Activated effector memory CD4-positive, alpha-beta T cell treated with Interleukin-2 at 50 U/mL for 16 hours (primary cell): ENCODE data around the gene RTP1.
"Not testable (repeated sequence)": the region's sequence is repeated elsewhere in the genome, so short reads cannot be mapped to it uniquely, and the experiment has no call there.

Source experiments
- DNase-seq: peaks from one replicate; pipeline ENCODE4 v3.0.0-alpha.2; 2020

The RTP1 gene

DNA sequence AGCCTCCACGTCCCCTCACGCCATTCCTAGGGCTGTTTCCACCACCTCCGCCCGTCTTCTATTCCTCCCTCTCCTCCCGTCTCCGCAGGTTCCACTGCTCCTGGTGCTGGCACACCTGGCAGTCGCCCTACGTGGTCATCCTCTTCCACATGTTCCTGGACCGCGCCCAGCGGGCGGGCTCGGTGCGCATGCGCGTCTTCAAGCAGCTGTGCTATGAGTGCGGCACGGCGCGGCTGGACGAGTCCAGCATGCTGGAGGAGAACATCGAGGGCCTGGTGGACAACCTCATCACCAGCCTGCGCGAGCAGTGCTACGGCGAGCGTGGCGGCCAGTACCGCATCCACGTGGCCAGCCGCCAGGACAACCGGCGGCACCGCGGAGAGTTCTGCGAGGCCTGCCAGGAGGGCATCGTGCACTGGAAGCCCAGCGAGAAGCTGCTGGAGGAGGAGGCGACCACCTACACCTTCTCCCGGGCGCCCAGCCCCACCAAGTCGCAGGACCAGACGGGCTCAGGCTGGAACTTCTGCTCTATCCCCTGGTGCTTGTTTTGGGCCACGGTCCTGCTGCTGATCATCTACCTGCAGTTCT, 2.3 kb downstream of the RTP1 start:
- not testable (repeated sequence) for DNase-seq

DNA sequence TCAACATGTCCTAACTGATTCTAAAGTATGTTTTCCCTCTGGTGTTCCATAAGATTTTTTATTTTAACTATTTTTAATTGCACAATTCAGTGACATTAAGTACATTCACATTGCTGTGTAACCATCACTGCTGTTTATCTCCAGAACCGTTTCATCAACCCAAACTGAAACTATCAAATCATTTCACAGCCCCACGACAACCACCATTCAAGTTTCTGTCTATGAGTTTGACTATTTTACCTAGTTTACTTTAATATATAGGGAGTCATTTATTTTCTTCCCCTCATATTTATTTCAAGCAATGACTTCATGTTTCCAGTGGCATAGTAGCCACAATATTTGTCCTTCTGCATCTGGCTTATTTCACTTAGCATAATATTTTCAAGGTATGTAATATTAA, 8.4 kb downstream of the RTP1 start:
- no peak for DNase-seq

DNA sequence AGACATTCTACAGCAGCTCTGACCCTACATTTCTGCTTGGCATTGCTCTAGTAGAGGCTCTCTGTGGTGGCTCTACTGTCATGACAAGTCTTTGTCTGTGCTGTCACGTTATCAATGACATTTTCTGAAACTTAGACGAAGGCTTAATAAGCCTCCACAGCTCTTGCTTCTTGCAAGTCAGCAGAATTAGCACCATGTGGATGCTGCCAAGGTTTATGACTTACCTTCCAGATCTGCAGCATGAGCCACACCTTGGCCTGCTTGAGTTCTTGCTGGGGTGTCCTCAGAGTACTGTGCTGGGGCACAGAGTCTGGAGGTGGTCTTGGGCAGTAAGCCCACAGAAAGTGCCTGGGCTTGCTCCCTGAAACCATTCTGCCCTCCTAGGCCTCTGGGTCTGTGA, 9.8 kb downstream of the RTP1 start:
- no peak for DNase-seq

DNA sequence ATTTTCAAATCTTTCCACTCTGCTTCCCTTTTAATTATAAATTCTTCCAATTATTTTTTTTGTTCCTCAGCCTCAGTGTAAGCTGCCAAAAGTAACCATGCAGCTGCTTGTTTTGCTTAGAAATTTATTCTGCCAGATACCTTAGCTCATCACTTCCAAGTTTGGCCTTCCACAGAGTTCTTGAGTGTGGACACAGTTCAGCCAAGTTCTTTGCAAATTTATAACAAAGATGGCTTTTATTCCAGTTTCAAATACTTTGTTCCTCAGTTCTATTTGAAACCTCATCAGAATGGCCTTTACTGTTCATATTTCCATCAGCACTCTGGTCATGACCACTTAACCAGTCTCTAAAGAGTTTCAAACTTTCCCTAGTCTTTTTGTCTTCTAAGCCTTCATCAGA, 10.3 kb downstream of the RTP1 start:
- DNase-seq = no peak

DNA sequence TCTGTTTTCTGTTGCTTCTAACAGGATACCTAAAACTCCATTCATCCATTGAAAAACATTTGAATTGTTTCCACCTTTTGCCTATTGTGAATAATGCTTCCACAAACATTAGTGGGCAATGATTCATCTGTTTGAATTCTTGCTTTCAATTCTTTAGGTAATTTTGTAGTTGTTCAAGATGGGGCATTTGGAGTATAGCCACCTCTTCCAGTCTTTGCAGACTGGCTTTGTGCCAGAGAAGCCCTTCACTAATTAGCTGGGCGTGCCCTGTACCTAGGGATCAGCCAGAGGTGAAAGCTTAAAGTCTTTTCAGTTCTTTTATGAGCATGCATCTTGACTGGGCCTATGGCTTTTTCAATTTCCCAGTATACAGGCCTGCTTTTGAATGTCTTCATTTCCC, 10.9 kb downstream of the RTP1 start:
- DNase-seq = no peak

DNA sequence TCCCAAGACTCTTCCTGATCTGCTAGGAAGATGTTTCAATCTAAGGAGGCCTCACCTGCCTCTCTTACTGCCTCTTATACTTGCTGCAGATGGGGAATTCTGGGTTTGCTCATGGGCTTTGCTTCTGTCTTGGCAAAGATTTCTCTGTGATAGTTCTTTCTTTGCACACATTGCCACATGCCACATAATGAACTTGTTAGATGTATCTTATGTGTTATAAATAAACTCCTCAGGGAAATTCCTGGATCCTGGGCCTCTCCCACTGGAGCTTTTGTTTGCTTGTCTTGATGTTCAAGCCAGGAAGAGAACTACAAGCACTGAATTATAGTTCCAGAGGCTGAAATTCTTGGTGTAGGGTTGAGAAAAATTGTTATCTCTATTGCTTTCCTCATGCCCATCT, 12.2 kb downstream of the RTP1 start:
- no peak for DNase-seq

DNA sequence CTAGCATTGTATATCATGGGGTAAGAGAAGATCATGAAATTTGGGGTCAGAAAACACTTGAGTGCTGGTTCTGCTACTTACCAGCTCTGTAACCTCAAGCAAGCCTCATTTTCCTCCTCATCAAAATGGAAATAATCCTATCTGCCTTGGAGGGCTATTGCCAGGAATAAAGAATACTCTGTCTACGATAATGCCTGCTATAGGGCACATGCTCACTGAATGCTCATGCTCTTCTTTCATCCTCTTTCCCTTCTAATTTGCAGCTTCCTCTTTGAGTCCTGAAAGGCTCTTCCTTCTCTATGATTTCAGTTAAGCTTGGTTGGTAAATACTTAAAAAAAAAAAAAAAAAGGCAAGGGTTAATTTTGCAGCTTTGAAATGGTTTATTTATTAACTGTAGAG, 12.8 kb downstream of the RTP1 start:
- no peak for DNase-seq

DNA sequence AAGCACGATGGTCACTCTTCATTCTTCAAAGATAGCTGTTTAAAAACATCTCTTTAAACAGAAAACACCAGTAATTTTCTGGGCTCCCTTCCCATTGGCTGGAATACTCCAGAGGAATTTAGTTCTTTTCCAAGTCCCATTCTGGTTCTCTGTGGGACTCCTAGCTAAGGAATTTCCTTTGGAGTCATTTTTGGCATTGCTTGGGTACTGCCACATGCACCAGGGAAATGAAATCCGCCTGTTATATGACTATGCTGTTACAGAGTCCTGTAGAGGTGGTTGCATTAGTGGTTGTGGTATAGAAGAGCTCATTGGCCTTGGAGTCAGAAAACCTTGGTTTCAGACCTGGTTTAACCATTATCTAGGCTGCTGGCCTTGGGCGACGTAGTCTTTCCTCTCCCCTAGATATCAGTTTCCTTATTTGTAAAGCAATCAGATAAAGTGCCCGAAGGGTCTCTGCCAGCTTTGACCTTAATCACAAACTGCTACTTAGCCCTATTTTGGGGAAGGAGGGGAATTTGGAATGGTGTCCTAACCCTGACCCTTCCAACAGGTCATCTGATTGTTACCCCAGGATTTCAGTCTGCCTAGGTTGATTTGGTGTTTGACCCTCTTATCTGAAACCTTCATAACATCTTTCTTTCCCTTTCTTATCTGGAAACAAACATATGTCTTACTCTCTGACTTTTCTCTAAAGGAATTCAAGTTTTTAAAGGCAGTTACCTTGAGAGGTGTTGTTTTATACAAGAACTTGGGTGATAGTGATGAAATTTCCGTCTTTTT, 13.4 kb downstream of the RTP1 start:
- DNase-seq = no peak

DNA sequence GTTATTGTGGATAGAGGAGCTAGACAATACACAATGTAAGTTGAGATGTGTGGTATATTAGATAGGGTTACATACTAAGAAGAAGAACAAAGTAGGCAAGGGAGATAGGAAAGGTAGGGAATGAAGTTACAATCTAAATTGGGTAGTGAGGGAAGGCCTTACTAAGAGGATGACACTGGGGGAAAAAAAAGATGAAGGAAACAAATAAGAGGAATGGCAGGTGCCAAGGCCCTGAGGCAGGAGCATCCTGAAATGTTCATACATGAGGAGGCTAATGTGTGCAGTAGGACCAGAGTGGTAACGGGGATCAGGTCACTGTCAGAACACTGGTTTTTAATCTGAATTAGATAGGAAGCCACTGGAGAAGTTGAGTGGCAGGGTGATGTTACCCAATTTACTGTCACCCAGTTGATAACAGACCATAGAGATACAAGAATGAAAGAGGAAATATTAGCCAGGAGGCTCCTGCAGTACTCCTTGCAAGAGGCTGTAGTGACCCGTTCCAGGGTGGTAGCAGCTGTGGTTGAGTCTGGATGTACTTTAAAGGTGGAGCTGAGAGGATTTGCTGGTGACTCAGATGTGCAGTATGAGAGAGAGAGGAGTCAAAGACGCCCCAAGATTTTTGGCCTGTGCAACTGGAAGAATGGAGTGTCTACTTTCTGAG, 14.4 kb downstream of the RTP1 start:
- no peak for DNase-seq

DNA sequence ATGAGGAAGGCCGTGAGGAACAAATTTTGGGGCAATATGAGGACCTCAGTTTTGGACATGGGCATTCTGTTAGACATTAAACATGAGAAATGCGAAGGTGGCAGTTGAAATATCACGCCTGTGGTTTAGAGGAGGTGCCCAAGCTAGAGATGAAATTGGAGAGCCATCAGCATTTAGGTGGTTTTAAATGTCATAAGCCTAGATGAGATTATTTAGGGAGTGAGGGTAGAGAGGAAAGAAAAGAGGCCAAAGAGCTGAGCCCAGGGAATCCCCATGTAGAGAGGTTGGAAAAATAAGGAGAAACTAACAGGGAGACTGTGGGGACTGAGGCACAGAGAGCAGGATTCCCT, 14.9 kb downstream of the RTP1 start:
- no peak for DNase-seq

DNA sequence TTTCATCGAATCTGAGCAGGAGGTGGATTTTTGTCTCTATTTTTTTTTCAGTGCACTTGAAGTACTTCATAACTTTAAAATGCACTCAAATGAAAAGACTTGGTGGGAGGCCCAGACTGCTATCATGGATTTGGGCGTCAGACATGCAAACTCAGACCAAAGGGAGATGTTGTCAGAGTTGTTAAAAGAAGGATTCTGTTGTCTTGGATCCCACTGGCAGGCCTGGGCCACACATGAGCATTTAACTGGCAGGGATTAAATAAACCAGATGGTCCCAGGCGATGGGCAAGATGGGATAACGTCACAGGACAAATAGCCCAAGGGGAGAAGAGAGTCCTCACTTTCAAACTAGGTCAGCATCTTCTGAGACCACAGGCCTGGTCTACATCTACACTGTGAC, 15.4 kb downstream of the RTP1 start:
- DNase-seq = no peak

DNA sequence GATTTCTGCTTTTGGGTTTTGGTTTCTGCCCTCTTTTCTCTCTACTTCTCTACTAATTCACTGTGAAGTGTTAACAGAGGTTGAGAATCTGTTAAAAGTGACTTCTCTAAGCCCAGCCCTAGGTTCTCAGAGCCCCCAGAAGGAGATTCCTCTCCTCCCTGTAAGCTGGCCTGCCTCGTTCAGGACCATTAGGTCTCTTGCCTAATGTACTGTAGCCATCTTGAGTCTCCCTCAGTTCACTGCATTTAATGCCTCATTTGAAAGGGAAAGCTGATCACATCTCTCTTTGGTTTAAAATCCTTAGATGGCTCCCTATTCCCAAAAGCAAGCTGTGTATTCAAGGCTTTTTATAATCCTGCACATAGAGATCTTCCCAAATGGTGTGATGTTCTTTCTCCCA, 16.3 kb downstream of the RTP1 start:
- no peak for DNase-seq

DNA sequence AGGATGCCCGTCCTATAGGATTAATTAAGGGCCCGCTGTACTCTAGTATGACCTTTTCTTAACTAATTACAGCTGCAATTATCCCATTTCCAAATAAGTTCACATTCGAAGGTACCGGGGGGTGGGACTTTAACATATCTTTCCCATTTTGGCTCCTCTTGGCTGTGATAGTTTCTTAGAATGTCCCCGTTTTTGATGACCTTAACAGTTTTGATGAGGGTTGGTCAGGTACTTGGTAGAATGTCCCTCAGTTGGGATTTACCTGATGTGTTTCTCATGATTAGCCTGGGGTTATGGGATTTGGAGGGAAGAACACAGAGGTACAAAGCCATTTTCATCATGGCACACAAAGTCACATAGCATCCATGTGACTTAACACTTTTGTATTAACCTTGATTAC, 18.2 kb downstream of the RTP1 start:
- DNase-seq = no peak

DNA sequence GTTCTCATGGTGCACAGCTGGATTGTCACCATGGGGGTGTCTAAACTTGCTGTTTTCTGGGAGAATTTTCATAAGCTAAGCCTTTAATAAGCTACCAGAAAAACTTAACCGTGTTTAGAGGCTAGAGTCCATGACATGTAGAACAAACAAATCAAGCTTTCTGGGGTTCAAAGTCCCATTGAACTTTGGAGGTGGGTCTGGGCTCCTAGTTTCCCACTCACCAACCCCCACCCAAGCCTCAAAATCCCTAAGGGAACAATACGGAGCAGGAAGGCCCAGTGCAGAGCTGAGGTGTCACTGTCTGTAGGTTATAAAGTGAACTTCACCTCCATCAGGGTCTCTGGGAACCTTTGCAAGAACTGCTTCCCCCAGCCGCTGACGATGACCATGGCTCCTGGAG, 25.5 kb downstream of the RTP1 start:
- DNase-seq = no peak

DNA sequence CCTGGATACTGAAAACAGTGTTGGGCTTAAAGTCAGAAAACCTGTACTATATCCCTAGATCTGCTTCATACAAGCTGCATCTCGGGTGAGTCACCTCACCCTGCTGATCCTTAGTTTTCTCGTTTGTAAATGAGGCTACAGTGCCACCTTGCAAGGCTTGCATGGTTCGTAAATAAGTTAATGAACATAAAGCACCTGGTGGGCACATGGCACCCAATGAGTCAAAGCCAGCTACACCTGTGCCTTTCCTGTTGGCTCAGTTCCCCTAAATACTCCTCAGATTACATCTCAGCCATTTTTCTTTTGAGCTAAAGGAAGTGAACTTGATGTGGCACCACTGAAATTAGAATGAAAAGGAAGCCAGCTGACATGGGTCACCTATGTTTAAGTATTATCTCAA, 26.5 kb downstream of the RTP1 start:
- no peak for DNase-seq

DNA sequence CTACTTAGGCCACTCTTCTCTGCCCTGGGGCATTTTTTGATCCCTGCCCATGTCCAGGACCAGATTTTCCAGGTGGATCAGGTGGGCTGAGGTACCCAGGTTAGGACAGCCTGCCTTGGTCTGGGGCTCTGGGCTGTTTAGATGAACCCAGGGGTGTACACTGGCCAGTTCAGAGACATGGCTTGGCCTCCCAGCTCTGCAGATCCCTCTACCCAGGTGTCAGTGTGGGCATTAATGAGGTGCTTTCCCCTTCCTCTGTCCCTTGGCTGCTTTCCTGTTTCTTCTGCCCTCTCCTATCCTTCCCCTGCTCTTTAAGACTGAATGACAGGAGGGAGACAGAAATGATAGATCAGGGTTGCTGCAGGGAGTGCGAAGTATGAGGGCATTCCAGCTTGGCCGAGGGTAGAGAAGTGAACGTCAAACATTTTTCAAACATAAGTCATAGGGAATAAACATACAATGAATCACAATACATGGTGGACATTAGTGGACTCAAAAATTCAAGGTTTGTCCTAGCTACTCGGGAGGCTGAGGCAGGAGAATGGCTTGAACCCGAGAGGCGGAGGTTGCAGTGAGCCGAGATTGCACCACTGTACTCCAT, 30.5 kb downstream of the RTP1 start:
- DNase-seq = no peak

DNA sequence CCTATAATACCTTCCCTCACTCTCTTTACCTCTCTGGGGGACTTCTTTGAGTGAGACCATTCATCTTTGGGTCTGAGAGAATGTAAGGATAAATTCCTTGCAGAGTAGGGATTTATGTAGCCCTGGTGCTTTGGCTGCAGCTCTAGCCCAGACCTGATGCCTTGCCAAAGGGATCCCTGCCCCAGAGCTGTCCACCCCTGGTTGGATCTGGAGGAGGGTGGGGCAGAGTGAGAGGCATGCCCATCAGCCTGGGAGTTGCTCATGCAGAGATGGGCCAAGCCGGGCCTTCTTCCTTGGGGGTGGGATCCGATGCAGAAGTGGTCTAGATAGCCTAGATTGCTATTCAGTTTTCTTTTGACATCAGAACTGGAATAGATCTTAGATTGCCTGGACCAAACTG, 31.5 kb downstream of the RTP1 start:
- no peak for DNase-seq

DNA sequence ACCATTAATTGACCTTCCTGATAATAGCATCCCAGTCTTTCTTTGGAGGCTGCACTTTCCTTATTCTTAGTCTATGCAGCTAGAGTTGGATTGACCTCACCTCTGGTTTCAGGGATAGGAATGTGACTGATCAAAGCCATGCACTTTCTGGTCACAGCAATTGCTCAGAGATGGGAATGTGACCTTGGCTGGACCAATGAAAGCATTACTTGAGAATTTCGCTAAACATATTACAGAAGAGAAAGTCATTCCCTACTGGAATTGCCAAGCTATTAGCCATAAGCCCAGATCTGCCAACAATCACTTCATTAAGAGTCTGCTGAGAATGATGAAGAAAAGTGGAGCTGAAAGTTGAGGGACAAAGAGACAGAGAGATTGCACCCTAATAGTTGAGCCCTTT, 32.7 kb downstream of the RTP1 start:
- DNase-seq = no peak

DNA sequence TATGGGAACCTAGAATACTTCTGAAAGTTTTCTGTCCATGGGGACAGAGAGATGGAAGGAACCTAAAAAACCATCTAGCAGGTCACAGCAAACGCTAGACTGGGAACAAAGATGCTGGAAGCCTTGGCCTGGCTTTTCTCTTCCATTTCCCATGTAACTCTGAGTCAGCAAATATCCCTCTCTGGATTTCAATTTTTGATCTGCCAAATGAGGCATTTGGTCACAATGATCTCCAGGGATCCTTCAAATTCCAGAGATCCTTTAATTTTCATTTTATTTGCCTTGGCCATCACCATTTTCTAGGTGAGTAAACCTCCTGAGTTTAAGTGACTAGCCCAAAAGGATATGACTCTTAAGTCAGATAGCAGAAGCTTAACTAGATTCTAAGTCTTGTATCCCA, 39.7 kb downstream of the RTP1 start:
- DNase-seq = no peak

DNA sequence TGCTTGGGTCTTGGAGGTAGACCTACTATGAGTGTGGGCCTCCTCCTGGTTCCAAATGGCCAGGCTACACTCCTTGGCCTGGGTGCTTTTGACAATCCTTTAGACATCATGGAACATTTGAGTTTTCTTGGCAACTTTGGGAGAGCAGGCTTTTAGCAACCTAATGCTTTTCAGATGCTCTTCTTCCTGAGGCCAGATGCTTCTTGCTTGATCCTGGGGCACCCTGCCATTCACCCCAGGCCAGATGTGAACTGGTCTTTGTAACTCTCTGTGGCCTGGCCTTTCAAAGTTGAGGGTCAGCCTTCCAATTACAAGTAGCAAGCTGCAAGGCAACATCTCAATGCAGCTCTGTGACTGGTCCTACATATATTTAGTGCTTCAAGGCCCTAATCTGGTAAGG, 40.5 kb downstream of the RTP1 start:
- DNase-seq = no peak

DNA sequence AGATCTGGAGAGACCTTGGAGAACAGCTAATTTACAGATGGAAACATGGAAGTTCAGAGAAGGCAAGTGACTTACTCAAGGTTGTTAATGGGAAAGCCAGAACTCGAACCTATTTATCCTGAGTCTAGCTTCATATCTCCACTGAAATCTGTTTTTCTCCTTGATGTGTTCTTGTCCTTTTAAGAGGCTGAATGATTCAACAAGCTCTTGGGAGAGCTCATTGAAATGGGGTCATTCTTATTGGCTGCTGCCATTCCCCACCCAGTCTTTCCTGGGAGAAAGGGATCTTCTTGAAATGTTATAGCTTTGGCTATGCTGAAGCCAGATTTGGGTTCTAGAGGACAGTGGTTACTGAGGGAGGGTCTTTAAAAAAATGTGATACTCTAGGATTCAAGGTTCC, 41.0 kb downstream of the RTP1 start:
- DNase-seq = no peak

DNA sequence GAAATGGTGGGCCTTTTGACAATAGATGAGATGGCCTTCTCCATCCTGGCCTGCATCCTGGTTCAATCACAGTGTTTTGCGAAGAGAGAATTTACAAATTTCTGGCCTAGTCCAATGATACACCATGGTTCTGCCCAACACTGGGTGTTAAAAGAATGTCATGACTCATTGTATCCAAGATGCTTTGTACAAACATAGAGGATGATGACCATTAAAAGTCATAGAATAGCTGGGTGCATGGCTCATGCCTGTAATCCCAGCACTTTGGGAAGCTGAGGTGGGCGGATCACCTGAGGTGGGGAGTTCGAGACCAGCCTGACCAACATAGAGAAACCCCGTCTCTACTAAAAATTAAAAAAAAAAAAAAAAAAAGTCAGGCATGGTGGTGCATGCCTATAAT, 41.5 kb downstream of the RTP1 start:
- DNase-seq = not testable (repeated sequence)

DNA sequence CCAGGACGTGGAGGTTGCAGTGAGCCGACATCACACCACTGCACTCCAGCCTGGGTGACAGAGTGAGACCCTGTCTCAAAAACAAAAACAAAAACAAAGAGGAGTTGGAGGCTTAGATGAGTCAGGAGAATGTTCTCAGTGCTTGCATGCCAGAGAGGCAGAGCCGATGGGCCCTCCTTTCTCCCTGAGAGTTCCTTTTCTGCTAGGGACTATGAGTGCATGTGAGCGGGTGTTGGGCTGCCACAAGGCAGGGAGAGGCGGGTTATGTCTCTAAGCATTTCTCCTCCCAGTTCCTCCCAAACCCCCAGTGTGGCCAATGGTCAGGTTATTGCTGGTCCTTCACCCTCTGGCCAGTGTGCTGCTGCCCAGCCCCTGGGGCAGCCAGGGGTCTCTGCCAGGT, 45.1 kb downstream of the RTP1 start:
- no peak for DNase-seq

DNA sequence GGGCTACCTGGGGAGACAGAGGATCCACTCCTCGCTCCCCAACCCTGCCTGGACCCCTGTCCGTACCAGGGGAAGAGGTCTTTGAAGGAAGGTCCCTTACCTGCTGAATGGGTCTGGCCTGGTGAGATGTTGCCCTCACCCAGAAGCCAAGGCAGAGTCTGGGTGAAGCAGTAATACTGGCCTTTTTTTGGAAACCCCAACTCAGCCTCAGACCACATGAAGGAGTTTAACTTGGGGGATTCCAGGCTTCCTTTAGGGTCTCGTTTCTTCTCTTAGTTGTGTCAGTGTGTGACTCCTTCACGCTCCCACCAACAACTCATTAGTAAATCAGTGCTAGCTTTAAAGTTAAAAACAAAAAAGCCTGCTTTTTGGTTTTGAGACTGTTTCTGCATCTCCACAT, 45.6 kb downstream of the RTP1 start:
- no peak for DNase-seq
